ENCODE results near the gene CREB3L2. TPM values are rescaled to one million over a fixed set of nuclear protein-coding genes. Genes with fewer than 3 reads are reported as not detected.

CREB3L2 gene
- total and polyA plus RNA-seq, 4 experiments from 2014 or later = 6.8 to 41.3 (median 28.3) TPM

- Mint-ChIP-seq H3K9me3 (peaks cover 0 to 2% (median 0%) of the 10 kb centered on the region in 8 donors), H3K27me3 (no peaks in the 10 kb centered on the region), H3K27ac (no peak overlapping the region), H3K4me1 (peaks cover 20 to 32% (median 24%) of the 10 kb centered on the region in 4 donors), H3K36me3 (peaks cover 7 to 30% of the 10 kb centered on the region in 2 donors), H3K4me3 (no peak overlapping the region)
- no peaks in the 10 kb centered on the region for H3K9me3 ChIP-seq (ENCODE audit: control insufficient read depth in 1 of 2, low read length in 2 of 2)
- H3K27me3 ChIP-seq (ENCODE audit: insufficient read depth, low read length) = no peaks in the 10 kb centered on the region
- no peak overlapping the region for H3K27ac ChIP-seq (ENCODE audit: low read depth, low read length)
- intact Hi-C loops (cut with micrococcal nuclease) = no loop called here
- ChIA-PET POLR2A (ENCODE audit: partially characterized antibody) (no interaction called here), CTCF (ENCODE audit: partially characterized antibody) (no interaction called here)
- H3K4me1 ChIP-seq (ENCODE audit: insufficient read depth, low read length) = peaks cover 18% of the 10 kb centered on the region
- DNase-seq = no peak
- H3K4me3 ChIP-seq (ENCODE audit: low read length in 2 of 2) = no peak overlapping the region
- H3K36me3 ChIP-seq (ENCODE audit: insufficient read depth, low read length) = no peaks in the 10 kb centered on the region
Observed at GRCh38 chr7:137989590-137989989, 12.3 kb downstream of the CREB3L2 start.

- no peak overlapping the region for H3K27ac ChIP-seq (ENCODE audit: low read depth, low read length)
- CTCF ChIA-PET (ENCODE audit: partially characterized antibody) = no interaction called here
- H3K4me1 Mint-ChIP-seq = peaks cover 21 to 30% (median 23%) of the 10 kb centered on the region in 4 donors
- H3K27ac Mint-ChIP-seq = no peak overlapping the region
- H3K27me3 ChIP-seq (ENCODE audit: insufficient read depth, low read length) = no peaks in the 10 kb centered on the region
- no peak for DNase-seq
- H3K9me3 Mint-ChIP-seq = peaks cover 0 to 6% (median 0%) of the 10 kb centered on the region in 8 donors
- peaks cover 11 to 35% of the 10 kb centered on the region in 2 donors for H3K36me3 Mint-ChIP-seq
- intact Hi-C loops (cut with micrococcal nuclease) = no loop called here
- POLR2A ChIA-PET (ENCODE audit: partially characterized antibody) = no interaction called here
- H3K27me3 Mint-ChIP-seq = no peaks in the 10 kb centered on the region
- no peak overlapping the region for H3K4me3 Mint-ChIP-seq
- peaks cover 18% of the 10 kb centered on the region for H3K4me1 ChIP-seq (ENCODE audit: insufficient read depth, low read length)
- no peak overlapping the region for H3K4me3 ChIP-seq (ENCODE audit: low read length in 2 of 2)
- no peaks in the 10 kb centered on the region for H3K9me3 ChIP-seq (ENCODE audit: control insufficient read depth in 1 of 2, low read length in 2 of 2)
- H3K36me3 ChIP-seq (ENCODE audit: insufficient read depth, low read length) = no peaks in the 10 kb centered on the region
Observed at GRCh38 chr7:137989094-137989493, 12.8 kb downstream of the CREB3L2 start.

- Histone ChIP-seq H3K4me3 (ENCODE audit: low read length in 2 of 2) (no peak overlapping the region), H3K36me3 (ENCODE audit: insufficient read depth, low read length) (no peaks in the 10 kb centered on the region), H3K27me3 (ENCODE audit: insufficient read depth, low read length) (no peaks in the 10 kb centered on the region), H3K27ac (ENCODE audit: low read depth, low read length) (no peak overlapping the region), H3K4me1 (ENCODE audit: insufficient read depth, low read length) (peaks cover 13% of the 10 kb centered on the region), H3K9me3 (ENCODE audit: control insufficient read depth in 1 of 2, low read length in 2 of 2) (no peaks in the 10 kb centered on the region)
- Mint-ChIP-seq H3K36me3 (peaks cover 21 to 43% of the 10 kb centered on the region in 2 donors), H3K27me3 (no peaks in the 10 kb centered on the region), H3K27ac (peak overlapping the region in 3 of 7 donors; percentile 64 to 74 (median 64)), H3K9me3 (peaks cover 0 to 11% (median under 1%) of the 10 kb centered on the region in 8 donors), H3K4me3 (no peak overlapping the region), H3K4me1 (peaks cover 13 to 19% (median 17%) of the 10 kb centered on the region in 4 donors)
- ChIA-PET POLR2A (ENCODE audit: partially characterized antibody) (no interaction called here), CTCF (ENCODE audit: partially characterized antibody) (interaction anchor here (0.6 to 1.9 kb wide), 4 partner anchors 12 to 85 kb away, joined by 3 to 5 read pairs (median 4); no protein-coding TSS in a partner anchor)
- intact Hi-C loops (cut with micrococcal nuclease) = no loop called here
- DNase-seq = no peak
Observed at GRCh38 chr7:137987968-137988367, 13.9 kb downstream of the CREB3L2 start.

GRCh38 chr7:137987563-137987962 lies 14.3 kb downstream of the CREB3L2 start:
- H3K4me3 Mint-ChIP-seq = peak overlapping the region in 1 of 8 donors; percentile 14
- no peak overlapping the region for H3K4me3 ChIP-seq (ENCODE audit: low read length in 2 of 2)
- no peaks in the 10 kb centered on the region for H3K36me3 ChIP-seq (ENCODE audit: insufficient read depth, low read length)
- peaks cover 25 to 44% of the 10 kb centered on the region in 2 donors for H3K36me3 Mint-ChIP-seq
- H3K27me3 Mint-ChIP-seq = no peaks in the 10 kb centered on the region
- H3K9me3 Mint-ChIP-seq = peaks cover 1 to 15% (median 5%) of the 10 kb centered on the region in 8 donors
- intact Hi-C loops (cut with micrococcal nuclease) = no loop called here
- ChIA-PET POLR2A (ENCODE audit: partially characterized antibody) (no interaction called here), CTCF (ENCODE audit: partially characterized antibody) (interaction anchor here (0.6 to 1.9 kb wide), 4 partner anchors 12 to 22 kb away, joined by 3 to 5 read pairs (median 4); no protein-coding TSS in a partner anchor)
- DNase-seq = no peak
- peaks cover 9 to 18% (median 13%) of the 10 kb centered on the region in 4 donors for H3K4me1 Mint-ChIP-seq
- H3K9me3 ChIP-seq (ENCODE audit: control insufficient read depth in 1 of 2, low read length in 2 of 2) = peaks cover 0 to 4% of the 10 kb centered on the region in 2 donors
- H3K27ac Mint-ChIP-seq = peak overlapping the region in 3 of 7 donors; percentile 7 to 30 (median 29)
- H3K27ac ChIP-seq (ENCODE audit: low read depth, low read length) = no peak overlapping the region
- H3K4me1 ChIP-seq (ENCODE audit: insufficient read depth, low read length) = peaks cover 8% of the 10 kb centered on the region
- H3K27me3 ChIP-seq (ENCODE audit: insufficient read depth, low read length) = no peaks in the 10 kb centered on the region

GRCh38 chr7:137987018-137987349 lies 14.9 kb downstream of the CREB3L2 start:
- intact Hi-C loops (cut with micrococcal nuclease) = no loop called here
- Histone ChIP-seq H3K36me3 (ENCODE audit: insufficient read depth, low read length) (no peaks in the 10 kb centered on the region), H3K4me3 (ENCODE audit: low read length in 2 of 2) (no peak overlapping the region), H3K4me1 (ENCODE audit: insufficient read depth, low read length) (peaks cover 5% of the 10 kb centered on the region), H3K27ac (ENCODE audit: low read depth, low read length) (no peak overlapping the region), H3K9me3 (ENCODE audit: control insufficient read depth in 1 of 2, low read length in 2 of 2) (peaks cover 0 to 4% of the 10 kb centered on the region in 2 donors), H3K27me3 (ENCODE audit: insufficient read depth, low read length) (no peaks in the 10 kb centered on the region)
- Mint-ChIP-seq H3K4me1 (peaks cover 3 to 17% (median 10%) of the 10 kb centered on the region in 4 donors), H3K4me3 (no peak overlapping the region), H3K27ac (peak overlapping the region in 1 of 7 donors; percentile 57), H3K9me3 (peaks cover 3 to 20% (median 6%) of the 10 kb centered on the region in 8 donors), H3K27me3 (no peaks in the 10 kb centered on the region), H3K36me3 (peaks cover 27 to 43% of the 10 kb centered on the region in 2 donors)
- DNase-seq = no peak
- CTCF ChIA-PET (ENCODE audit: partially characterized antibody) = interaction anchor here (1.0 to 1.9 kb wide), 3 partner anchors 13 to 84 kb away, joined by 3 to 4 read pairs (median 4); no protein-coding TSS in a partner anchor
- POLR2A ChIA-PET (ENCODE audit: partially characterized antibody) = no interaction called here

GRCh38 chr7:137986252-137987017 lies 15.5 kb downstream of the CREB3L2 start:
- H3K4me3 Mint-ChIP-seq = no peak overlapping the region
- Histone ChIP-seq H3K9me3 (ENCODE audit: control insufficient read depth in 1 of 2, low read length in 2 of 2) (peaks cover 0 to 4% of the 10 kb centered on the region in 2 donors), H3K27me3 (ENCODE audit: insufficient read depth, low read length) (no peaks in the 10 kb centered on the region), H3K4me3 (ENCODE audit: low read length in 2 of 2) (no peak overlapping the region), H3K27ac (ENCODE audit: low read depth, low read length) (no peak overlapping the region), H3K36me3 (ENCODE audit: insufficient read depth, low read length) (no peaks in the 10 kb centered on the region), H3K4me1 (ENCODE audit: insufficient read depth, low read length) (peaks cover 5% of the 10 kb centered on the region)
- peaks cover under 1 to 18% (median 8%) of the 10 kb centered on the region in 4 donors for H3K4me1 Mint-ChIP-seq
- ChIA-PET CTCF (ENCODE audit: partially characterized antibody) (interaction anchor here (1.0 to 1.9 kb wide), 3 partner anchors 13 to 84 kb away, joined by 3 to 4 read pairs (median 4); no protein-coding TSS in a partner anchor), POLR2A (ENCODE audit: partially characterized antibody) (no interaction called here)
- no peak for DNase-seq
- peaks cover 3 to 20% (median 8%) of the 10 kb centered on the region in 8 donors for H3K9me3 Mint-ChIP-seq
- H3K27ac Mint-ChIP-seq = no peak overlapping the region
- no peaks in the 10 kb centered on the region for H3K27me3 Mint-ChIP-seq
- peaks cover 27 to 47% of the 10 kb centered on the region in 2 donors for H3K36me3 Mint-ChIP-seq
- intact Hi-C loops (cut with micrococcal nuclease) = no loop called here

- ChIA-PET POLR2A (ENCODE audit: partially characterized antibody) (no interaction called here), CTCF (ENCODE audit: partially characterized antibody) (interaction anchor here (1.0 kb wide), 1 partner anchor 83 kb away, joined by 3 read pairs; no protein-coding TSS in a partner anchor)
- Mint-ChIP-seq H3K36me3 (peaks cover 32 to 53% of the 10 kb centered on the region in 2 donors), H3K27ac (no peak overlapping the region), H3K4me1 (peaks cover 6 to 24% (median 9%) of the 10 kb centered on the region in 4 donors), H3K27me3 (no peaks in the 10 kb centered on the region), H3K9me3 (peaks cover 3 to 20% (median 8%) of the 10 kb centered on the region in 8 donors), H3K4me3 (no peak overlapping the region)
- Histone ChIP-seq H3K4me3 (ENCODE audit: low read length in 2 of 2) (no peak overlapping the region), H3K4me1 (ENCODE audit: insufficient read depth, low read length) (peaks cover 5% of the 10 kb centered on the region), H3K36me3 (ENCODE audit: insufficient read depth, low read length) (no peaks in the 10 kb centered on the region), H3K27ac (ENCODE audit: low read depth, low read length) (no peak overlapping the region), H3K9me3 (ENCODE audit: control insufficient read depth in 1 of 2, low read length in 2 of 2) (peaks cover 0 to 4% of the 10 kb centered on the region in 2 donors), H3K27me3 (ENCODE audit: insufficient read depth, low read length) (no peaks in the 10 kb centered on the region)
- no peak for DNase-seq
- intact Hi-C loops (cut with micrococcal nuclease) = no loop called here
Observed at GRCh38 chr7:137985897-137986251, 16.0 kb downstream of the CREB3L2 start.
